ENCODE data around the gene CALD1.
A peak's percentile ranks its signal among the peaks of the same experiment; 100 is the strongest.

- TF ChIP-seq POLR2A (IDR thresholded peaks at IDR 0.05) (peak; percentile 47), CTCF (IDR thresholded peaks at IDR 0.05) (no peak), POLR2AphosphoS5 (IDR thresholded peaks at IDR 0.05) (peak; percentile 89)
Observed at GRCh38 chr7:134778941-134779740, at the start of gene CALD1.

All from prostate gland (tissue), 2 donors.